HG03565 (cell line): ENCODE results near the gene ADARB2.

Source experiments
- ATAC-seq: cut with Tn5 transposase; IDR thresholded peaks from one replicate; pipeline ENCODE4 v1.9.1; 2021; ENCODE audit warnings: mild to moderate bottlenecking, moderate library complexity; ENCODE audit not compliant: unreplicated experiment

Gene ADARB2

DNA sequence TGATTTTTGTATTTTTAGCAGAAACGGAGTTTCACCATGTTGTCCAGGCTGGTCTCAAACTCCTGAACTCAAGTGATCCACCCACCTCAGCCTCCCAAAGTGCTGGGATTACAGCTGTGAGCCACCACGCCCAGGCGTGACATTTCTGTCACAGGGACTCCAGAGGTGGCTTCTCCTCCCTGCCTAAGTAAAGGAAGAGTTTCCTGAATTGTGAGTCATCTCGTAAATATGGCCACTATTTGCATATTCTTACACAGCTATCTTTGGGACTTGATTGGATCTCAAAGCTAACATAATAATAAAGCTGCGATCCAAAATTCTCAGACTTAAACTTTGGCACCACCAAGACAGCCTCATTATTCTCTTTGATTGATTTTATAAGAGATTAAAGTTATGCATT, 50.1 kb downstream of the ADARB2 start:
- no peak for ATAC-seq

DNA sequence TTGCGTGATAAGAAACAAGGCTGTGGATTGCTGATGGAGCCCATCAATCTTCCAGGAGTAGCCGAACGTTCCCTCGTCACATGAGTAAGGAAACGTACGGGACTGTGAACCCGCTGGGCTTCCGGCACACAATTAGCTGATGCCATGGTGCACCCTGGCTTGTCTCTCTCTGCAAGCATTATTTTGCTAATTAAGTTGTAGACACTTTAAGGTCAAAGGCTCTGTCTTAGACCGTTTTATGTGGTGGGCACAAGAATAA, 50.9 kb downstream of the ADARB2 start:
- no peak for ATAC-seq

DNA sequence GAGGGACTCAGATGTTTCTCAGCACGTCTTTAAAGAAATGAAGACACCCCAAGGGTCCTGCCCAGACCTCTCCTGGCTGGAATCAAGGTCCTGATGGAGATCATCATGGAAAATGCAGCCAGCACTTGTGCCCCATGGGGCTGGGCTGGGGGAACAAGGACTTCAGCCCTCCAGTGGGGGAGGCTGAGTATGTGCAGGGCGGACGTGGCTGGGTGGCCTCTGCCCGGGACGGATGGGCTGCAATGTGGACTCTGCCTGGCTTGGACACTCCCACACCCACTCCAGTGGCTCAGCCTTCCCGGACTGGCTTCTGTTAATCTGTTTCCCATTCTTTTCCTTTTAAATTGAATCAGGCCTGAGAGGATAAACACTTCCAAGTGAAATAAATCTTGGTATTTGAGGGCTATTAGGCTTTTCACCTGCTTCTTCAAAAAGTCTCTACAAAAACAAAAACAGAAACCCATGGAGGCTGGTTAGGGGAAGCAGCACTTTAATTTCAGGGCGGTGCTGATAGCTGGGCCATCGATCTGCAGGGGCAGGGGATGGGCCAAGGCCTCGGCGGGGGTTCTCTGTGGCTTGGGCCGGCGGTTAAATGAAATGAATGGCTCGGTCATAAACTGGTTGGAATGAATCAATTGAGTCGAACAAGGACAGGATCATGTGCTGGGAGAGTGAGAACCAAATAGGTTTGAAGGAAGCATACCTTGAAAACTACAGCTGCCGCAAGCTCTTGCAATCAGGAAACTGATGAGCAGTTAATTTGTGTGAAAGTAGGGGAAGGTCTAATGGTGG, 51.4 kb downstream of the ADARB2 start:
- no peak for ATAC-seq

DNA sequence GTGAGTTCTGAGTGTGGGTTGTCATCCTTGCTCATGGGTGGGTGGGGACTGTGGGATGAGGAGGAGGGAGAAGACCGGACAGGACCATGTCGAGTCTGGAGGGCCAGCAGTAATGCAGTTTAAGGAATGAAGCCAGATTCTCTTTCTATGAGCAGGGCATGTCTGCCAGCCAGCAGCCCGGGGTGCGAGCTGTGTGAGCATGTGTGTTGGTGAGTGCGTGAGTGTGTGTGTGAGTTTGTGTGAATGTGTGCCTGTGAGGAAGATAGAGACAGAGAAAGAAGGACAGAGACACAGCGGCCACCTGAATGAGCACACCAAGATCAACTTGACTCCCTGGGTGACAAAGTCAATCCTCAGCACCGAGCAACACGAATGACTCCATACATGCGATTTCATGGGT, 52.3 kb downstream of the ADARB2 start:
- no peak for ATAC-seq

DNA sequence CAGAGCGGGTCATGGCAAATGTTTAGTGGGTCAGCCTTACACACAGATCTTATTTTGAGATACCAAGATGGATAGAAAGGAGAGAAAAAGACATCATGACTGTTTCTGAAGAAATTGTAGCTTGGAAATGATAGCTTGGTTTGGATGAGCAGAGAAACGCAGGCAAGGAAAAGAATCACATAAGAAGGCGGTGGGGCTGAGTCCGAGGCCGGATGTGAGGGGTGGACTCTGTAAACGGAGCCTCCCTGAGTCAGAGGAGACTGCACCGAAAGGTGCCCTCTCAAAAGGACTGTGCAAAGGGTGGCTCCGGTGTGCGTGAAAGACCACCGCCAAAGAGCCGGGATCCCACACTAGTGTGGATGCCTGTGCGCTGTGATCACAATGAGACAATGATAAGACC, 53.7 kb downstream of the ADARB2 start:
- no peak for ATAC-seq

DNA sequence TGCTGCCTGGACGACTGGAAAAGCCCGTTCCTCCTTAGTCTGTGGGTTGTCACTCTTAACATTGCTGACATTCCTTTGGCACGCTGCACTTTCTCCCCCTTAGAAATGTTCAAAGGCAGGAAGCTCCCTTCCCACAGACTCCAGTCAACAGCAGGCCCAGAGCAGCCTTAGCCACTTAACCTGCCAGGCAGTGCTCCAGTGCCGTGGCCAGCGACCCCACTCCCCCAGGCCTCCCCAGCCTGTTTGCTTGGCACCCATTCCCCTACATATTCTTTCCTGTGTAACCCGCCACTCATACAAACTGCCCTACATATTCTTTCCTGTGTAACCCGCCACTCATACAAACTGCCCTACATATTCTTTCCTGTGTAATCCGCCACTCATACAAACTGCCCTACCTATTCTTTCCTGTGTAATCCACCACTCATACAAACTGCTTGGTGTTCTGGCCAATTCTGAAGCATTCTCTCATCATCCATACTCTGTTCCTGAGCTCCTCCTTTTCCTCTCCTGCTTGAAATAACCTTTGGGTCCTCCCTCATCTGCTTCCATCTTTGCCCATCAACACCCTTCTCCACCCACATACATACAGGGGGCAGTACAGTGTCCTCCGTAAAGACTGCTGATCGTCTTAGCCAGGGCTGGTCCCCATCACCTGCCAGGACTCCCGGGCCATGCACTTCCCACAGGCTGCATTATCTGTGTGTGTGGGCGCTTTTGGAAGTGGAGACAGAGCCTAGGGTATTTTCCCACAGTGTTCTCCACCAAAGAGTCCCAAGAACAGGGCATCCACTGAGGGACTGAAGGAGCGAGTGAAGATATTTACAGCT, 57.3 kb downstream of the ADARB2 start:
- ATAC-seq, result no peak

DNA sequence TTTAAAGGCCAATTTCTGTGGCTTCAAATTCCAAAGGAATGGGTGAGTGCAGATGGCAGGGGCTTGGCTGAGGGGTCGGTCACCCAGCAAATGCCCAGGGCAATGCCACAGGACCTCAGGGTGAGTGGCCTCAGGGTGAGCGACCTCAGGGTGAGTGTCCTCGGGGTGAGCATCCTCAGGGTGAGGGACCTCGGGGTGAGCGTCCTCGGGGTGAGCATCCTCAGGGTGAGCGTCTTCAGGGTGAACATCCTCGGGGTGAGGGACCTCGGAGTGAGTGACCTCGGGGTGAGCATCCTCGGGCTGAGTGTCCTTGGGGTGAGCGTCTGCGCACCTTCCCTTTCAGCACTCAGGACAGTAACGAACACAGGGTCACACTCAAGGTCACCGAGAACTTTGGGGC, 59.2 kb downstream of the ADARB2 start:
- ATAC-seq, result no peak

DNA sequence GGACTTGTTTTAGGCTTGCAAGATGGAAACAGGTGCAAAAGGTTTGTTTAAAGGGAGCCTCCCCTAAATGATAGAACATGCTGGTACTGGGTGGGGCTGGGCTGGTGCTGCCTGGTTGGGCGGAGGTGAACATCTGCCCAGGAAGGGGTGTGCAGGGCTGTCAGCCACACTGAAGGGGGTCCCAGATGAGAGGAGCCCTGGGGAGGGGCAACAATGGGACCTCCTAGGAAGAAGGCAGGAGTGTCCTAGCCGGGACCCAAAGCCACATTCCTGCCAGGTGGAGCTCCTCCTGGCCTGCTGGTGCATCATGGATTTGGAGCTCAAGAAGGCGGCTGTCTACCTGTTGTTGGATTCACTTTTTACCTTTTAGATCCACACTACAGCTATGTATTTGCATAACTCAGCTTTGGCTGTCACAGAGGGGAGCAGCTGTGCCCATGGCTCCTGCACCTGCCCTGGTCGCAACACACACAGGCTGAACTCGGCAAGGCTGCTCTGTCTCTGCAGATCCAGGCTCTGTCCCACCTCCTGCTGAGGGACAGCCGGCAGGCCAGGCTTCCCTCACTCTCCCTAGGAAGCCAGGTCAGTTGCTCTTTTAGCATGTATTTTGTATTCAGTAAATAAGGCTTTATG, 59.9 kb downstream of the ADARB2 start:
- ATAC-seq, result no peak

DNA sequence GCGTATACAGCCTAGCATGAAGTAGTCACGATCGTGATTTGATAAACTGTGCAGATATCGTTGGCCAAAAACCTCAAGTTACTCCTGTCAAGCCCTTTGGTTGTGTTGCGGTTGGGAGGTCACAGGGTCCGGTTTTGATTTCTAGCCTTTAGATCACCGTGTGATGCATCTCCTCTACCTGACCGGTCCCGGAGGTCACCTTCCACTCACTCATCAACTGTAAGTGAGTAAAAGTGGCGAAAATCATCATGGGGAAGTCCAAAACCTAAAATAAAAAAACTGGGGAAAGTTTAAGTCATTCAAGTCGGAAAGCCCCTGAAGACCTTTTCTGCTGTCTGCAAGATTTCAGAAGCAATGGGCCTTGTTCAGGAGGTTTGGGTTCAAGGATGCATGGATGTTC, 62.8 kb downstream of the ADARB2 start:
- peak; percentile 59 for ATAC-seq

DNA sequence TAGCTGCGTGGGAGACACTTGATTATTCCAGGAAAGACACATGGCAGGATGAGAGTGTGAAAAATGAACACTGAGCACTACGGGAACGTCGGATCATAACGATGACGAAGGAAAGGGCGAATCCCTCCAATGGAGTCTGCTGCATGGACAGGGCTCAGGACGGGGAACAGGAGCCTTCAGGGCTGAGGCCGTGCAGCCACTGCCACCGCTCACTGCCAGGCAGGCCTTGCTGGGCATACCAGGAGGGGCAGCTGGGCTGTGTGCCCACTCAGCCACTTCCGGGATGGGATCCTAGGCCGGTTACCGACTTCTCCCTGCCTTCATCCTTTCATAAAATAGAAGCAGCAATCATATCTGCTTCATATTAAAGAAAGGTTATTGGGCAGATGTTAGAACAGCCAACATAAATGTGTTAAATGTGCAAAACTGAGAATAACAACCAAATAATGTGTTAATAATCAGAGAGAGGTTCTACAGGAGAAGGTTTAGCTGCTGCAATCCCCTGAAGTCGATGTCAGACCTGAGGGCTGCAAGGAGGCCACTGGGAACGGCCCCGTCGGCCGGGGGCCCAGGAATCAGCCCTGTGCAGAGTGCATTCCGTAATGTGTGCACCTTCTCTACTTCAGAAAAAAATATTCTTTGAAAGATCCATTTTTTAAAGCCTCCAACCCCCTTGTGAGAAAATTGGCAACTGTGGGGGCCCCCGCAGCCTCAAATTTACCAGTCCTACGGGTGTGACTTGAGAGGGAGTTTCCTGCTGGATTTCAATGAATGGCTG, 63.6 kb downstream of the ADARB2 start:
- ATAC-seq, result no peak

DNA sequence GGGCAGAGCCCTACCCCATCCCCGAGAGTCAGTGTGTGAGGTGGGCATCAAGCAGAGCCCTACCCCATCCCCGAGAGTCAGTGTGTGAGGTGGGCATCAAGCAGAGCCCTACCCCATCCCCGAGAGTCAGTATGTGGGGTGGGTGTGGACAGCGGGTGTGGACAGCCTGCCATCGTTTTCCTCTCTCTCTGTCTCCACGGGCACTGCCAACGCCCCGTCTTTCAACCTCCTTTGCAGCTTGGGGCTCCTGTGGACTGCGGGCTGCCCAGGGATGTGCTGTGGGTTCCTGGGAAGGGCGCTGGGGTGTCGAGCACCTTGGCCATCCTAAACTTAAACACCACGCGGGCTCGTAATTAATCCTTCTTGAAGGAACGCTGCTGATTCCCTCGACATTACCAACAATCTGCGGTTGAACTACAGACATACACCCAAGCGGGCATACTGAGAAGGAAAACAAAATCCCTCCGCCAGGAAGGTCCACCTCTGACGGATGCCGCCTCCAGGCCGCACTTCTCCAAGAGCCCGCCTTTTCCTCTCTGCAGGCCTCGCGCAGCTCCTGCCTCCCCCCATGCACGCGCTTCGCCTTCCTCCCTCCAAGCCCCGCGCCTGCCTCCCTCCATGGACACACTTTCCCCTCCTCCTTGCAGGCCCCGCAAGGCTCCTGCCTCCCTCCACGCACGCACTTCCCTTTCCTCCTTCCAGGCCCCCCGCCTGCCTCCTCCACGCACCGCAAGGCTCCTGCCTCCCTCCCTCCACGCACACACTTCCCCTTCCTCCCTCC, 65.1 kb downstream of the ADARB2 start:
- no peak for ATAC-seq

DNA sequence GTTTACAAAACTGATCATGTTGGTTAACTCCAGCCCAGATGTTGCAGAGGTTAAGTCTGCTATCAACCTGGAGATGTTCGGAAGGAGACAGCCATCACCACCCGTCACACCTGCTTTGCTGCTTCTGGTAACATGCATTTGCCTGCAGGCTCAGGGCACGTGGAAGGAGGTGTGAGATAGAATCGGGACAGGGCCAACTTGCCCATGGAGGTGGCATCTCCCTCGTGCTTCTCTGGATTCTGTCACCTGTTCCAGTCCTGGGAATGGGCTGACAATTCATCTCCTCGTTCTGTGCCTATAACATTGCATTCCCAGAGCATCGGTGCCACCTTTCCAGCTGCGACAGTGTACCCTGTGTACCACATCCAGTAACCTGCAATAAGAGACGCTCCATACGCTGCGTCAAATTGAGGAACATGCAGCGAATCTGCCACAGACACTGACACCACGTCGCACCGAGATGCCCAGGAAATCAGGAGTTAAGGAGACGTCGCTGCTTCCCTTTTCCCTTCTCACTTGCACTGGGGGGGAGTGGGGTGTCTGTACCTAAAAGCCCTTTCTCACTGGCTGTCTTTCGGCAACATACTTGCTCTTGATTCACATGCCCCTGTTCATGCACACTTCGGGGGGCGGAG, 65.8 kb downstream of the ADARB2 start:
- ATAC-seq, result no peak

DNA sequence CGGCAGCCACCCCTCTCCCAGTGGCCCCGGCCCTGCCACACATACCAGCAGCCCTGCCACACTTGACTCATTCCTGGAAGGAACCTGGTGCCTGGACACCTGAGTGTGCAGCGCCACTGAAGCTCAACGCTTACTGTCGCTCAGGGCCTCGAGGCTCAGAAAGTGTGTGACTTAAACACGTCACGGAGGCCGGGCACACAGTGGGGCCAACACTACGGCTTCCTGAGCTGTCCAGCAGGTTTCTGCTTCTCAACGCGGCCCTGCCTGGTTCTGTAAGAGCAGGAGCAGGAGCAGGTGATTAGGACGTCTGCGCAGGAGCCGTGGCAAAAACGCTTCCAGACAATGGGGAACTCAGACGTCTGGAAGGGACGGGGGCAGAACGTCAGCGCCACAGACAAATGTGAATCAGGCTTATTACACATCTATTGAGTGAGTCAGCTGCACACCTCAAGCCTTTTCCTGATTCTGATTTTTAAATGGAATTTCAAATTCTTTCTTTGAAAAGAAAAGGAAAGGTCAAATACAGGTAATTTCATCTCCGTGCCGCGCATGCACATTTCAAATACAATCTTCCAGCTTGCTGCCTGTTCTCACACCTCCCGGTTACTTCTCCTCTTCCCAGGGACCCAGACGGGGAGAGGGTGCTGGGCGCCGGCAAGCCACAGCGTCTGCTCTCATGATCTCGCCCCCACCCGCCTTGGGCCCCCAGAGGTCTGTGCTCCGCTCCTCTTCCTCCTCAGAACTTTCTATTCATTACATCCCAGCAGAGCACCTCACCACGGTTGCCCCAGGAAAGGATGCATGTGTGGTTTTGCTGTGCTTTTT, 66.6 kb downstream of the ADARB2 start:
- ATAC-seq, result no peak

DNA sequence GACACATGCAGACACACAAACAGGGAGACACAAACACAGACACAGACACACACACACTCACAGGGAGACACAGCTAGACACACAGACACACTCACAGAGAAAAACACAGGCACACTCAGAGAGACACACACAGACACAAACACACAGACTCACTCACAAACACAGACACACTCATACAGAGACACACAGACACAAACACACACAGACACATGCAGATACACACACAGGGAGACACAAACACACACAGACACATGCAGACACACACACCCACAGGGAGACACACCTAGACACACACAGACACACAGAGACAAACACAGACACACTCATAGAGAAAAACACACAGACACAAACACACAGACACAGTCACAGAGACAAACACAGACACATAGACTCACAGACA, 67.9 kb downstream of the ADARB2 start:
- ATAC-seq, result no peak

DNA sequence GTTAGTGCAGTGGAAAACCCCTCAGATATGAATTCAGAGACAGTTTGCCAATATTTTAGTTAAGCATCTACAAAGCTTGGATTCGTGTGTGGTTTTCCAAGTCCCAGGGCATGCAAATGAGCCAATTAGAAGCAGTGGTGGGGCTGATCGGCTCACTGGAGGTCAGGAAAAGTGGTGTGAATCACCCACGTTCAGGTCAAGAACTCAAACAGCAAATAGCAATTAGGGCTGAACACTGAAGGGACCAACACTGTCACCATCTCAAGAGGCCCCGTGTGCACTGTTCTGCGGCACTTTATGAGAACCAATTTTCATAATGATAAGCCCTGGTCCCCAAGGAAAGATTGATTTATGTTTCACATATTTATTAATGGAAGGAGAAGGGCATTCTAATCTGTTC, 68.9 kb downstream of the ADARB2 start:
- ATAC-seq, result no peak

DNA sequence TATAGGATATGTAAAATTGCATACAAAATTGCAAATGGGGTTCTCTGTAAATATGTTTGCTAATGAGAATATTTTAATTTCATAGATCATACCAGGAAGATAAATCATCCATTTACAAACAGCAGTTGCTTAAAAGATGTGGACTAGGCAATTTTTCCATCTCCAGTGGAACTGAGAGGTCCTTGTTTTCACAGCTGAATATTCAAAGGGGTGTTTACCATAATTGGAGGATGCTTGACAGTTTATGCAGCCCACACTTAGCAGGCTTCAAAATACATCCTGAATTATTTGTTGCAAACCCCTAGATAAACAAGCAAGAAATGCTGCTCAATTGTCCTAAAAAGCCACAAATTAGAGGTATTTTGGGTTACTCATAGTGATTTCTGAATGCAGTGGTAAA, 69.9 kb downstream of the ADARB2 start:
- no peak for ATAC-seq

DNA sequence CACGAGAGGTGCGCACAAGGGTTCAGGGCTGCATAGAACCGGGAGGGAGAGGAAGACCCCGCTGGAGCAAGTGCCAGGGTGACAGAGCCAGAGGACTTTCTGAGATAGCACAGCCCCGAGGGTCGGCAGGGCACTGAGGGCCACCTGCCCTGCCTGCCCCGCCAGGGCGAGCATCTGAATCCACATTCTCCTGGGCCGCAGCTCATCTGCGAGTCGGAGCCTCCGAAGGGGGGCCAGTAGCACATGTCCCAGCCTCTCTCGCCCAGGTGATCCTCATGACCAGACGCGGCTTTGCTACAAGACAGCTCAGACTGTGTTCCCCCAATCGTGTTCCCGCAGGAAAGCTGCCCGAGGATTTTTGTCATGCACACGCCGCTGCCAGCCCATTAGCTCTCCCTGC, 71.2 kb downstream of the ADARB2 start:
- no peak for ATAC-seq

DNA sequence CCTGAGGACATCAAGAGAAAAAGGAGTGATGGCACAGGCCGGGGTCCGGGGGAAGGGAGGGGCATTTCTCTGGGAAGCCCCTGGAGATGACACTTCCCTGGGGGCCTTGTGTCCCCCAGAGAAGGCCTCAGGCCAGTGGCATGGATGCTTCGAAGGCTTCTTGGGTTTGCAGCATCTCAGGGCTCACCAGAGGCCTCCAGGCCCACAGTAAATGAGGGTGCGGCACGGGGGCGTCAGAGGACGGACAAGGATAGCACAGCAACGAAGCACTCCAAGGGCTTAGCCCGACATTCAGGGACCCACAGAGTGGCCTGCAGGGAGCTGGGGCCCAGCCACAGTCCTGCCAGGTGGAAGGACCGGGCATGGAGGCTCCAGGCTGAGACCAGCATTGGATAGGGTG, 71.6 kb downstream of the ADARB2 start:
- ATAC-seq, result no peak

DNA sequence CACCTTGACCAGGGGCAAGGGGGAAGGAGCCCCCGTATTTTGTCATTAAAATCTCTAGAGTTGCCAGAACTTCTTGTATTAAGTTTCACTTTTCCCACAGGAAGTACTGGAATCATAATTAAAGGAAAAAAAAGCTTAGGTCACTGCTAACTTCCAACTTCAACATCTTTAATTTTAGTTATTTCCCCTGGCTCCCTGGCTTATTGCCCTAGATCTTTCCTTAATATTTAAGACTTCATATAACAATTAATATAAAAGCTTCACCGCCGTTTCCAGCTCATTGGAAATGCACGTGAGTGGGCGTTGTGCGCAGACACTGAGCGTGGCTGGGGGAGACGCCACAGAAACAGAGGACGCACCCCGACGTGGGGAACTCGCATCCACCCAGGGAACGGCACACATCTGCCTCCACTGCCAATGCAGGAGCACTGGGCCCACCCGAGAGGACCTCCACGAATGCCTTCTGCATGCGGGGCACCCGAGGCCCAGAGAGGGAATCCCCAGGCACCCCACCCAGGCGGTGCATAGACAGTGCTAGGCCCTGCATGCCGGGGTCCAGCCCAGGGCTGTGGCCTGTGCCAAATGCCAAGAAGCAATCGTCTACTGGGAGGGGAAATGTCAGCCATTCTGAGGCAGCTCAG, 72.2 kb downstream of the ADARB2 start:
- no peak for ATAC-seq
